K562 (cell line): Measurements from ENCODE around the gene COX6A1.

Experiments used
- ARID1B ChIP-seq: fragments of 450-650 bp; IDR thresholded peaks from 2 replicates; pipeline ENCODE4 v1.6.1; 2016; ENCODE audit warnings: antibody characterized with exemption, mild to moderate bottlenecking, inconsistent platforms
- FUS ChIP-seq: fragments of 200-400 bp; formaldehyde crosslinking; optimal IDR thresholded peaks from 2 replicates; pipeline ENCODE3; 2017; ENCODE audit warnings: low read depth, low read length
- GABPB1 ChIP-seq: sonication (generic); formaldehyde crosslinking; IDR thresholded peaks from 2 replicates; pipeline ENCODE4 v1.8.0; 2022; ENCODE audit warnings: mild to moderate bottlenecking, missing genetic modification reagents
- MTA2 ChIP-seq: fragments of 450-650 bp; IDR thresholded peaks from 2 replicates; pipeline ENCODE4 v1.6.1; 2016; ENCODE audit warnings: low read depth
- NR2C2 ChIP-seq, 2 experiments: fragments of 200-800 bp in 1 of 2; sonication (Bioruptor generic) in 1 of 2; sonication (generic) in 1 of 2; formaldehyde crosslinking in 1 of 2; IDR thresholded peaks; 2 replicates each; pipeline versions ENCODE4 v1.6.1 to v1.8.0; 2016 to 2022; ENCODE audit warnings: mild to moderate bottlenecking in 1 of 2, missing compliant biosample characterization in 1 of 2, missing genetic modification characterization in 1 of 2, missing genetic modification reagents in 1 of 2
- PRDM10 ChIP-seq: fragments of 450-650 bp; IDR thresholded peaks from 2 replicates; pipeline ENCODE4 v1.6.1; 2018; ENCODE audit not compliant: partially characterized antibody
- SIX5 ChIP-seq, 2 experiments: IDR thresholded peaks; 2 replicates each; pipeline ENCODE4 v1.6.1; 2011; ENCODE audit warnings: low read length in 2 of 2, borderline replicate concordance in 1 of 2, low read depth in 1 of 2, mild to moderate bottlenecking in 1 of 2, moderate library complexity in 1 of 2; ENCODE audit not compliant: insufficient read depth in 1 of 2
- TF ChIP-seq, protein P1 (sequence below): fragments of 450-650 bp; IDR thresholded peaks from 2 replicates; pipeline ENCODE4 v1.6.1; 2016; ENCODE audit warnings: antibody characterized with exemption

- TF ChIP-seq NR2C2 (CRISPR knock-in tag; IDR thresholded peaks at IDR 0.05) (no peak), NR2C2 (tag; IDR thresholded peaks at IDR 0.05) (no peak), GABPB1 (CRISPR knock-in tag) (no peak), SIX5 (IDR thresholded peaks at IDR 0.05; ENCODE audit: borderline replicate concordance in 1 of 2, insufficient read depth in 1 of 2, low read depth in 1 of 2, low read length in 2 of 2) (no peak), ARID1B (peak; percentile 40), PRDM10 (no peak), FUS (no peak), MTA2 (no peak)
- TF ChIP-seq, protein P1, sequence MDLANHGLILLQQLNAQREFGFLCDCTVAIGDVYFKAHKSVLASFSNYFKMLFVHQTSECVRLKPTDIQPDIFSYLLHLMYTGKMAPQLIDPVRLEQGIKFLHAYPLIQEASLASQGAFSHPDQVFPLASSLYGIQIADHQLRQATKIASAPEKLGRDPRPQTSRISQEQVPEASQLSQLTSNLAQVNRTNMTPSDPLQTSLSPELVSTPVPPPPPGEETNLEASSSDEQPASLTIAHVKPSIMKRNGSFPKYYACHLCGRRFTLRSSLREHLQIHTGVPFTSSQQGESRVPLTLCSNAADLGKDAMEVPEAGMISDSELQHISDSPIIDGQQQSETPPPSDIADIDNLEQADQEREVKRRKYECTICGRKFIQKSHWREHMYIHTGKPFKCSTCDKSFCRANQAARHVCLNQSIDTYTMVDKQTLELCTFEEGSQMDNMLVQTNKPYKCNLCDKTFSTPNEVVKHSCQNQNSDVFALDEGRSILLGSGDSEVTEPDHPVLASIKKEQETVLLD = no peak
These were observed 36.7 kb downstream of the COX6A1 start for GRCh38 chr12:120474616-120474960.
